HG02678 (cell line): ENCODE results near the gene ARMC2.
"Not testable (repeated sequence)": the region's sequence is repeated elsewhere in the genome, so short reads cannot be mapped to it uniquely, and the experiment has no call there.

Experiments
- ATAC-seq: cut with Tn5 transposase; IDR thresholded peaks from one replicate; pipeline ENCODE4 v1.9.1; 2021; ENCODE audit warnings: mild to moderate bottlenecking, moderate library complexity; ENCODE audit not compliant: unreplicated experiment

The ARMC2 gene

GRCh38 chr6:108831104-108831503 is 17.1 kb upstream of the ARMC2 start:
- no peak for ATAC-seq

GRCh38 chr6:108832738-108833137 is 15.5 kb upstream of the ARMC2 start:
- ATAC-seq = no peak

- peak; percentile 87 for ATAC-seq
Measured at GRCh38 chr6:108835218-108835850, 12.9 kb upstream of the ARMC2 start.

- ATAC-seq = no peak
Measured at GRCh38 chr6:108836061-108836460, 12.2 kb upstream of the ARMC2 start.

GRCh38 chr6:108837236-108837971 is 10.8 kb upstream of the ARMC2 start:
- no peak for ATAC-seq

- ATAC-seq = no peak
Measured at GRCh38 chr6:108838101-108838717, 10.0 kb upstream of the ARMC2 start.

GRCh38 chr6:108839083-108839642 is 9.1 kb upstream of the ARMC2 start:
- ATAC-seq = no peak

GRCh38 chr6:108840919-108841318 is 7.3 kb upstream of the ARMC2 start:
- ATAC-seq = no peak

GRCh38 chr6:108841377-108841855 is 6.8 kb upstream of the ARMC2 start:
- ATAC-seq = no peak

- no peak for ATAC-seq
Measured at GRCh38 chr6:108844135-108844534, 4.1 kb upstream of the ARMC2 start.

- ATAC-seq = no peak
Measured at GRCh38 chr6:108845145-108845544, 3.1 kb upstream of the ARMC2 start.

- no peak for ATAC-seq
Measured at GRCh38 chr6:108846101-108846500, 2.1 kb upstream of the ARMC2 start.

- no peak for ATAC-seq
Measured at GRCh38 chr6:108846628-108847027, 1.6 kb upstream of the ARMC2 start.

- ATAC-seq = no peak
Measured at GRCh38 chr6:108847738-108848115, 495 bp upstream of the ARMC2 start.

GRCh38 chr6:108850669-108851465 is 2.6 kb downstream of the ARMC2 start:
- ATAC-seq = no peak

GRCh38 chr6:108851756-108852155 is 3.5 kb downstream of the ARMC2 start:
- ATAC-seq = no peak

GRCh38 chr6:108853077-108853476 is 4.9 kb downstream of the ARMC2 start:
- no peak for ATAC-seq

GRCh38 chr6:108862479-108863191 is 14.4 kb downstream of the ARMC2 start:
- ATAC-seq = no peak

GRCh38 chr6:108865751-108866286 is 17.6 kb downstream of the ARMC2 start:
- not testable (repeated sequence) for ATAC-seq

GRCh38 chr6:108866798-108867197 is 18.6 kb downstream of the ARMC2 start:
- no peak for ATAC-seq
